Posterior cingulate gyrus (tissue), 11 donors: Measurements from ENCODE around the gene NEURL2.

Experiments
- DNase-seq, 10 donors: peaks; one replicate each; pipeline versions ENCODE4 v3.0.0 to v3.0.0-alpha.2; 2020 to 2021; ENCODE audit warnings: mixed read lengths in 3 of 10
- intact Hi-C: fragments of 100-400 bp; cut with DNase I; formaldehyde crosslinking; loops from one replicate; pipeline ENCODE4 v1.15.1; 2023

NEURL2 gene

GRCh38 chr20:45921337-45922189 is 30.6 kb upstream of the NEURL2 start:
- intact Hi-C loops, result no loop called here
- DNase-seq, result peak in 1 of 10 donors; percentile 0

- intact Hi-C loops, result no loop called here
- DNase-seq, result peak in 1 of 10 donors; percentile 39
Observed at GRCh38 chr20:45920462-45921336, 29.7 kb upstream of the NEURL2 start.

GRCh38 chr20:45919542-45920399 is 28.8 kb upstream of the NEURL2 start:
- DNase-seq, result peak in 1 of 10 donors; percentile 51
- intact Hi-C loops, result no loop called here

- intact Hi-C loops, result no loop called here
- peak in 1 of 10 donors; percentile 22 for DNase-seq
Observed at GRCh38 chr20:45918779-45919537, 27.9 kb upstream of the NEURL2 start.

GRCh38 chr20:45918182-45918737 is 27.3 kb upstream of the NEURL2 start:
- peak in 2 of 10 donors; percentile 12 to 64 for DNase-seq

GRCh38 chr20:45917790-45918141 is 26.8 kb upstream of the NEURL2 start:
- intact Hi-C loops, result no loop called here
- DNase-seq, result peak in 5 of 10 donors; percentile 39 to 90 (median 80)

More at GRCh38 chr20:45918182-45918737, 27.3 kb upstream of the NEURL2 start:
- intact Hi-C loops, result no loop called here

- intact Hi-C loops, result no loop called here
- no peak for DNase-seq
Observed at GRCh38 chr20:45913116-45913515, 22.1 kb upstream of the NEURL2 start.

GRCh38 chr20:45912344-45912682 is 21.3 kb upstream of the NEURL2 start:
- intact Hi-C loops, result no loop called here
- peak in 1 of 10 donors; percentile 2 for DNase-seq

GRCh38 chr20:45911486-45912343 is 20.7 kb upstream of the NEURL2 start, which contains the start of gene PLTP:
Gene PLTP (minus strand): TSS chr20:45912155. CDS start chr20:45911452, 703 bp downstream.
- peak; percentile 29 to 92 (median 62) for DNase-seq
- intact Hi-C loops, result no loop called here

- peak; percentile 57 to 97 (median 84) for DNase-seq
- intact Hi-C loops, result no loop called here
Observed at GRCh38 chr20:45910670-45911485, 19.9 kb upstream of the NEURL2 start.

GRCh38 chr20:45909817-45910669 is 19.0 kb upstream of the NEURL2 start:
- peak in 1 of 10 donors; percentile 39 for DNase-seq
- intact Hi-C loops, result no loop called here

- DNase-seq, result peak in 1 of 10 donors; percentile 77
- intact Hi-C loops, result no loop called here
Observed at GRCh38 chr20:45909336-45909808, 18.4 kb upstream of the NEURL2 start.

- intact Hi-C loops, result no loop called here
- no peak for DNase-seq
Observed at GRCh38 chr20:45908084-45908483, 17.1 kb upstream of the NEURL2 start.

GRCh38 chr20:45907219-45907948 is 16.4 kb upstream of the NEURL2 start:
- intact Hi-C loops, result no loop called here
- DNase-seq, result peak in 1 of 10 donors; percentile 78

- intact Hi-C loops, result no loop called here
- peak in 1 of 10 donors; percentile 9 for DNase-seq
Observed at GRCh38 chr20:45905505-45906079, 14.6 kb upstream of the NEURL2 start.
